CD4-positive, alpha-beta T cell treated with Interleukin-4 for 4 hours (primary cell): ENCODE data around the gene GRIK4.

Experiments
- DNase-seq: peaks from one replicate; pipeline ENCODE4 v3.0.0-alpha.2; 2020

Gene GRIK4

GRCh38 chr11:120681434-120682331 lies 170.1 kb downstream of the GRIK4 start:
- DNase-seq, result no peak

- no peak for DNase-seq
Observed at GRCh38 chr11:120682332-120682649, 170.7 kb downstream of the GRIK4 start.

GRCh38 chr11:120682866-120683265 lies 171.3 kb downstream of the GRIK4 start:
- DNase-seq, result no peak

GRCh38 chr11:120686516-120686915 lies 175.0 kb downstream of the GRIK4 start:
- DNase-seq, result no peak

- DNase-seq, result no peak
Observed at GRCh38 chr11:120688163-120688562, 176.6 kb downstream of the GRIK4 start.

GRCh38 chr11:120689596-120690275 lies 178.2 kb downstream of the GRIK4 start:
- DNase-seq, result no peak

GRCh38 chr11:120690406-120690805 lies 178.9 kb downstream of the GRIK4 start:
- no peak for DNase-seq

GRCh38 chr11:120694726-120695125 lies 183.2 kb downstream of the GRIK4 start:
- DNase-seq, result no peak

GRCh38 chr11:120695426-120695825 lies 183.9 kb downstream of the GRIK4 start:
- no peak for DNase-seq

- DNase-seq, result no peak
Observed at GRCh38 chr11:120695939-120696338, 184.4 kb downstream of the GRIK4 start.

GRCh38 chr11:120696597-120697218 lies 185.2 kb downstream of the GRIK4 start:
- no peak for DNase-seq

- DNase-seq, result no peak
Observed at GRCh38 chr11:120698918-120699317, 187.4 kb downstream of the GRIK4 start.

- DNase-seq, result no peak
Observed at GRCh38 chr11:120702656-120703055, 191.1 kb downstream of the GRIK4 start.

GRCh38 chr11:120703358-120704152 lies 192.0 kb downstream of the GRIK4 start:
- no peak for DNase-seq

GRCh38 chr11:120704256-120704750 lies 192.8 kb downstream of the GRIK4 start:
- DNase-seq, result no peak

GRCh38 chr11:120706257-120706656 lies 194.7 kb downstream of the GRIK4 start:
- no peak for DNase-seq

- DNase-seq, result no peak
Observed at GRCh38 chr11:120707098-120707497, 195.6 kb downstream of the GRIK4 start.

GRCh38 chr11:120707663-120708062 lies 196.1 kb downstream of the GRIK4 start:
- DNase-seq, result no peak

GRCh38 chr11:120708511-120709183 lies 197.1 kb downstream of the GRIK4 start:
- DNase-seq, result no peak

- DNase-seq, result no peak
Observed at GRCh38 chr11:120709808-120710207, 198.3 kb downstream of the GRIK4 start.

- no peak for DNase-seq
Observed at GRCh38 chr11:120710354-120711131, 199.0 kb downstream of the GRIK4 start.
